Neuron (in vitro differentiated cells): Measurements from ENCODE around the gene DUSP7.

Experiments
- H2AFZ ChIP-seq: one replicate; pipeline ENCODE4 v1.6.1; 2013; ENCODE audit warnings: low read depth, mild to moderate bottlenecking, inconsistent platforms, low read length, moderate library complexity
- H3K27me3 ChIP-seq: one replicate; pipeline ENCODE4 v1.6.1; 2013; ENCODE audit warnings: low read length; ENCODE audit not compliant: insufficient read depth
- H3K36me3 ChIP-seq: one replicate; pipeline ENCODE4 v1.6.1; 2013; ENCODE audit warnings: low read length; ENCODE audit not compliant: insufficient read depth
- H3K4me1 ChIP-seq: one replicate; pipeline ENCODE4 v1.6.1; 2013; ENCODE audit warnings: low read length; ENCODE audit not compliant: insufficient read depth
- H3K4me3 ChIP-seq: 2 replicates; pipeline ENCODE4 v1.5.1; 2013; ENCODE audit warnings: mild to moderate bottlenecking, low read length, moderate library complexity
- H3K9me3 ChIP-seq: one replicate; pipeline ENCODE4 v1.6.1; 2013; ENCODE audit warnings: low read length

Gene DUSP7

DNA sequence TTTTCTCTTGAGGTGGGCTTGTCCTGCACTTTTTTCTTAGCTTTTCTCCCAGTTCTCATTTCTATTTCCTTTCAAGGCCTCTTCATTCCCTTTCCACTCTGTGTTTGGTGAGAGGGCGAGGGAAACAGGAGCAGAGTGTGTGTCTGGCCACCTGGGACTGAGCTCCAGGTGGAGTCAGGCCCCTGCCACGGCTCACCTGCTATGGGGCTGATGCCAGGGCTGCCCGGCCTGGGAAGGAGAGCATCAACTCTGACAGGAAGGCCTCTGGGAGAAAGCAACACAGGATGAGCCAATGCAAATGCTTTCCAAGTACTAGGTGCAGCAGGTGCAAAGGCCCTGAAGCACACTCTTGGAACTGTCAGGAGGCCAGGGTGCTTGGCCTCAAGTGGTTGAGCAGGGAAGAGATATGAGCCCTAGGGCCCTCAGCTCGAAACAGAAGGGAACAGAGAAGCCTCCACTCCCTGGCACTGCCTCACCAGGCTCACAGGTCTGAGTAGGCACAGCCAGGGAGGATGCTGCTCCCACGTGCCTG is 27.3 kb upstream of the DUSP7 start:
- H3K4me3 ChIP-seq: no peak overlapping the region
- peaks cover 5% of the 10 kb centered on the region for H3K4me1 ChIP-seq
- no peaks in the 10 kb centered on the region for H3K27me3 ChIP-seq
- H2AFZ ChIP-seq: no peak overlapping the region
- peaks cover 2% of the 10 kb centered on the region for H3K36me3 ChIP-seq
- H3K9me3 ChIP-seq: no peaks in the 10 kb centered on the region

- Histone ChIP-seq H3K27me3 (no peaks in the 10 kb centered on the region), H3K4me3 (no peak overlapping the region), H2AFZ (no peak overlapping the region), H3K36me3 (peaks cover 2% of the 10 kb centered on the region), H3K9me3 (no peaks in the 10 kb centered on the region), H3K4me1 (no peaks in the 10 kb centered on the region)
These were observed 26.6 kb upstream of the DUSP7 start for GRCh38 chr3:52082951-52083350.

- Histone ChIP-seq H3K4me3 (no peak overlapping the region), H3K36me3 (peaks cover 2% of the 10 kb centered on the region), H3K27me3 (no peaks in the 10 kb centered on the region), H3K9me3 (no peaks in the 10 kb centered on the region), H2AFZ (no peak overlapping the region), H3K4me1 (no peaks in the 10 kb centered on the region)
These were observed 24.7 kb upstream of the DUSP7 start for GRCh38 chr3:52080830-52081719.

DNA sequence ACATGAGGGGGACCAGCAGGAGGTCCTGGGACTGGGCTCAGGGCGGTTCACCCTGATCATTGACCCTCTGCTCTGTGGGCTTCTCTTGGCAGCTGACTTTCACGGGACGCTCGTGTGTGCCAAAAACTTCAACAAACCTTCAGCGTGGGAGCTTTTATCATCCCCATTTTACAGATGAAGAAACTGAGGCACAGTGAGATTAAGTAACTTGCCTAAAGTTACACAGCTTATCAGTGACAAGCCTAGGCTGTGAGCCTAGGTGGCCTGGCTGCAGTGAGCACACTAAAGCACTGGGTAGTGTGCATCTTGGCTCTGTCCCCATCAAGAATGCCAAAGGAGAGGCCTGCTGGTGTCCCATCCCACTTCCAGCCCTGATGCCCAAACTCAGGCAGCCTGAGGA is 23.6 kb upstream of the DUSP7 start:
- H3K4me1 ChIP-seq: no peaks in the 10 kb centered on the region
- H3K4me3 ChIP-seq: no peak overlapping the region
- no peak overlapping the region for H2AFZ ChIP-seq
- no peaks in the 10 kb centered on the region for H3K27me3 ChIP-seq
- no peaks in the 10 kb centered on the region for H3K9me3 ChIP-seq
- H3K36me3 ChIP-seq: peaks cover 7% of the 10 kb centered on the region

DNA sequence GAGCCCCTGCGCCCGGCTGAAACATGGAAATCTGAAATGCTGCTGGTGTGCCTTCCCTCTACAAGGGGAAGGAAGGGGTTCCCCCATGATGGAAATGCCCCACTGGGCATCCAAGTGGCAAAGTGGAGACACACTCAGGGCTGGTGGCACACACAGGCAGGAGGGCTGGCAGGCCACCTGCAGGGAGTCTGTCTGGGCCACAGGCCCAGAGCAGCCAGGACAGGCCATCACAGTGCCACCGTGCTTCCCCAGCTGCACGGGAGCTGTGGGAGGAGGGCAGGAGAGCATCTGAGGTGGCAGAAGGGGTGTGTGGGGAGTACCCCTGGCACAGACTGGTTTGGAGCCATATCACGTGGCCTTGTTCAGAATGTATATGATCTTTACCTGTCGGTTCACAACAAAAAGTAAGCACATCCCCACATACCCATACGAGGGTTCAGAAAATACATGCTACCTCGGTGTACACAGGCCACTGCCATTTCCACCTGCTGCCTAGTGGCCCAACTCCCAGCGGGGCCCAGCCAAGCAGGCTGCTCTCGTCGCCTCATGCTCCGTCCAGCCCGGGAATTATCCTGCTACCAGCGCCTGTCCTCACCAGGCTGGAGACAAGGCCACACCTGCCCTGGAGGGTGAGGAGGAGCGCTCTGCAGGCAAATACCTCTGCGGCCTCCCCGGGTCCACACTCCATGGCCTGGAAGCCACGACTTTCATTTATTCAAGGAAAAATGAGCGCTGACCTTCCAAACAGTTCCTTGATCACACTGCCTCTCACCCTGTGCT is 22.6 kb upstream of the DUSP7 start:
- no peaks in the 10 kb centered on the region for H3K27me3 ChIP-seq
- no peak overlapping the region for H2AFZ ChIP-seq
- no peaks in the 10 kb centered on the region for H3K9me3 ChIP-seq
- no peak overlapping the region for H3K4me3 ChIP-seq
- peaks cover 9% of the 10 kb centered on the region for H3K36me3 ChIP-seq
- no peaks in the 10 kb centered on the region for H3K4me1 ChIP-seq

- Histone ChIP-seq H3K9me3 (no peaks in the 10 kb centered on the region), H3K36me3 (peaks cover 8% of the 10 kb centered on the region), H3K4me1 (no peaks in the 10 kb centered on the region), H3K4me3 (no peak overlapping the region), H2AFZ (no peak overlapping the region), H3K27me3 (no peaks in the 10 kb centered on the region)
These were observed 21.6 kb upstream of the DUSP7 start for GRCh38 chr3:52077925-52078324.

DNA sequence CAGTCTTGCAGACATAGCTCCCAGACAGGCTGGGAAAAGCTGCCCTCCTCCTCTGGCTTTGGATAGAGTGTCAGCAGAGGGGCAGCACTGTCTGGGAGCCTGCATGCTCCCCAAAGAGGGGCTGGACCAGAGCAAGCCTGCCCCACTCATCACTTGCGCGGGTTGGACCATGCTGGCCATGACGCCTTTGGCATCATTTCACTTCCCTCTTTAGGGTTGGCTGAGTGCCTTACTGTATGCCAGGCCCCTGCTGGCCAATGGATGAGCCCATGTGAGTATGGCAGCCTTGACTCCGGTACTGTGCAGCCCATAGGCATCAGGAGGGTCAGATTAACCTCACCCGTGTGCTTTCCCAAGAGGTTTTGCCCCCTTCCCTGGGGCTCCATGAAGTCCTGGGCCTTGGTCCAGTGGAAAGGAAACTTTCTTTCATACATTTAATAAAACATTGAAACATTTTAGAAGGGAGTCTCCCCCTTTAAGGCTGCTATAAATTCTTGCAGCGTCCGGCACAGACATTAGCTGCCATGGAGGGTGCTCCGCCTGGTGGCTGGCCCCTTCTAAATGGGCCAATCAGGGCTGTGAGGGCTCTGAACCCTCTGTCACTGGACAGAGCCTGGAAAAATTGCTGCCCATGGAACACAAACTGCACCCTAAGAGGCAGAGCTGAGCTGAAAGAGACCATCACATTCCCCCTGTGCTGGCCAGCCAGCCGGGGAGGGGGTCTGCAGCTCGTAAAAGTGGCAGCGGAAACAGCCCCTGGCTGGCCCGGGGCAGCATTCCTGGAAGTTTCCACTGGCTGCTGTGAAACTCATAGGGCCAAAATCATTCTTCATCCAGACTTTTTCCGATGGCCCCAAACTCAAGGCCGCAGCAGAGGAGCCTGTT is 20.8 kb upstream of the DUSP7 start:
- Histone ChIP-seq H2AFZ (no peak overlapping the region), H3K4me1 (no peaks in the 10 kb centered on the region), H3K36me3 (peaks cover 8% of the 10 kb centered on the region), H3K9me3 (no peaks in the 10 kb centered on the region), H3K4me3 (no peak overlapping the region), H3K27me3 (no peaks in the 10 kb centered on the region)

GRCh38 chr3:52073490-52073889 is 17.1 kb upstream of the DUSP7 start:
- peaks cover 8% of the 10 kb centered on the region for H3K36me3 ChIP-seq
- no peak overlapping the region for H2AFZ ChIP-seq
- no peaks in the 10 kb centered on the region for H3K4me1 ChIP-seq
- H3K27me3 ChIP-seq: no peaks in the 10 kb centered on the region
- no peaks in the 10 kb centered on the region for H3K9me3 ChIP-seq
- no peak overlapping the region for H3K4me3 ChIP-seq

DNA sequence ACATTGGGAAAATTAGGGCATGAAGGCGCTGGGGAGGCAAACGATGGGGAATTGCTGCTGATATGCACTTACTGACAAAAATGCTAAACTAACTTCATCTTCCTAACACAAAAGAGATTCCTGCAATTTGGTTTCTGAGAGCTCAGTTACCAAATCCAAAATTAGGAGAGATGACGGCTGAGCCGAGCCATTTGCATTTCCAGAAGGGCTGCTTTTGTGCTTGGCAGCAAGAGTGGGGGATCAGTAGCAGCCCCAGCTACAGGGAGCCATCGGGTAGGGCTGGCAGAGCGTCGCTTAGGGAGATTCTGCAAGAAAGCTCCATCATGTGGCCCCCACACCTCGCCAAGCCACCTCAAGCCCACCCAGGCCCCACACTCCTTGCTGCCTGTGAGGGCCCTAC is 16.1 kb upstream of the DUSP7 start:
- Histone ChIP-seq H3K9me3 (no peaks in the 10 kb centered on the region), H3K36me3 (peaks cover 8% of the 10 kb centered on the region), H3K4me1 (no peaks in the 10 kb centered on the region)

GRCh38 chr3:52072020-52072419 is 15.6 kb upstream of the DUSP7 start:
- Histone ChIP-seq H3K9me3 (no peaks in the 10 kb centered on the region), H3K4me1 (no peaks in the 10 kb centered on the region), H3K27me3 (no peaks in the 10 kb centered on the region), H3K4me3 (no peak overlapping the region), H2AFZ (no peak overlapping the region), H3K36me3 (peaks cover 8% of the 10 kb centered on the region)

More for the DNA sequence above, 16.1 kb upstream of the DUSP7 start:
- no peak overlapping the region for H2AFZ ChIP-seq
- H3K27me3 ChIP-seq: no peaks in the 10 kb centered on the region
- H3K4me3 ChIP-seq: no peak overlapping the region

DNA sequence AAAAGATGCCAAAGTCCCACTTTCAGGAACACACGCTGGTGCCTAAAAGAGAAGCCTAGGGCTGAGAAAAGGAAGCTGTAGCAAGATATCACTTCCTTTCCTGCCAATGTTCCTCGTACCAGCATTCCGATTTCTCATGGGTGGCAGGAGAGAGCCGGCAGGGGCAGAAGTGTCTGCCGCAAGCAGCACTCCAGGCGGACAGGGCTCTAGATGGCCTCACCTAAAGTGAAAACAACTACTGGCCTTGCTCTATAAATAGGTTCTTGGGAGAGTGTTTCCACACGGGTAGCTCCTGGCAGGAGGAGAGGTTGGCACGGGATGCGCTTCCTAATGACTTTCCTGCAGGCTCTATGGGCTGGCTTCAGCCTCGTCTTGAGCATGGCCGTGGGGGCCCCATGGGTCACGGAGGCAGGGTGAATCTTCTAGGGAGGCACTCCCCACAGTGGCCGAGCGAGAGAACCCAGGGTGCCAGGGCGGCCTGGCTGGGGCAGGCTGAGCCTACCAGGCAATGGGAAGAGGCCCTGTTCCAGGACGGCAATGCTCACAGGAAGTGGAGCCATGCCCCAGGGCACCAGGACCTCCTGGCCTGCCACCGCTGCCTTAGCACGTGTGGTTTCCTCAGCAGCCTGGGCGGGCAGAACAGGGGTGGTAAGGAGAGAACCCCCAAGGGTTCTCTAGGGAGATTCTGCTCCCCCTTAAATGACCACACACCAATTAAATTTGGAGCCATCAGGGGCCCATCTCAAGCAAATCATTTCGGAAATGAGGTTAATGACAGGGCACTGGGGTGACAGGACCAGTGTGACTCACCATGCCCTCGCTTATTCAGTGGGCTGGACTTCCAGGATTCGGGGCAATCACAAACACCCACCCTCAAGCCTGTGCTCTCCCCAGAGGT is 14.6 kb upstream of the DUSP7 start:
- Histone ChIP-seq H3K4me3 (no peak overlapping the region), H3K36me3 (peaks cover 8% of the 10 kb centered on the region)

GRCh38 chr3:52069855-52070254 is 13.5 kb upstream of the DUSP7 start:
- Histone ChIP-seq H2AFZ (no peak overlapping the region), H3K27me3 (peaks cover 3% of the 10 kb centered on the region), H3K4me3 (no peak overlapping the region), H3K36me3 (peaks cover 3% of the 10 kb centered on the region), H3K4me1 (no peaks in the 10 kb centered on the region), H3K9me3 (no peaks in the 10 kb centered on the region)

More for the DNA sequence above, 14.6 kb upstream of the DUSP7 start:
- H3K4me1 ChIP-seq: no peaks in the 10 kb centered on the region
- no peaks in the 10 kb centered on the region for H3K27me3 ChIP-seq
- no peaks in the 10 kb centered on the region for H3K9me3 ChIP-seq
- H2AFZ ChIP-seq: no peak overlapping the region
